ENCODE results near the gene TLL2. TPM values are rescaled to one million over a fixed set of nuclear protein-coding genes. Genes with fewer than 3 reads are reported as not detected.

TLL2 gene
- total and polyA plus RNA-seq, 8 donors = 0.09 to 0.69 (median 0.29) TPM

DNA sequence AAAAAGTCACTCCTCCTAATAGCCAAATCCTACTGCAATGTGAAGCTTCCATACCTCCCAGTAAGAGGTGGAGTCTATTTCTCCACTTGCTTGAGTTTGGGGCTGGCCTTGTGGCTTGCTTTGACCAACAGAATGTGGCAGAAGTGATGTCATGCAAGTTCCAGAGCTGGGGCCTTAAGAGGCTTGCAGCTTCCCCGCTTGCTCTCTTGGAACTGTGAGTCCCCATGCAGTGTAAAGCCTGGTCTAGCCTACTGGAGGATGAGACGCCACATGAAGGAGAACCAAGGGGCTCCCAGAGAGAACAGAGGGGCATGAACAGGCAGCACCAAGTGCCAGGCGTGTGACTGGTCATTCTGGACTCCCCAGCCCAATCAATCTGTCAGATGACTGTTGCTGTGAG is 96.3 kb downstream of the TLL2 start:
- peaks cover 0 to 6% of the 10 kb centered on the region in 2 donors for H3K4me1 ChIP-seq
- H3K27me3 ChIP-seq = peaks cover 0 to 12% of the 10 kb centered on the region in 2 donors
- no peaks in the 10 kb centered on the region for H3K36me3 ChIP-seq
- ATAC-seq (no peak), DNase-seq (peak in 1 of 4 donors; percentile 21)
- no peak overlapping the region for H3K4me3 ChIP-seq
- intact Hi-C loops (cut with DNase I) = no loop called here
- H3K9me3 ChIP-seq = no peaks in the 10 kb centered on the region
- TF ChIP-seq, protein P1, sequence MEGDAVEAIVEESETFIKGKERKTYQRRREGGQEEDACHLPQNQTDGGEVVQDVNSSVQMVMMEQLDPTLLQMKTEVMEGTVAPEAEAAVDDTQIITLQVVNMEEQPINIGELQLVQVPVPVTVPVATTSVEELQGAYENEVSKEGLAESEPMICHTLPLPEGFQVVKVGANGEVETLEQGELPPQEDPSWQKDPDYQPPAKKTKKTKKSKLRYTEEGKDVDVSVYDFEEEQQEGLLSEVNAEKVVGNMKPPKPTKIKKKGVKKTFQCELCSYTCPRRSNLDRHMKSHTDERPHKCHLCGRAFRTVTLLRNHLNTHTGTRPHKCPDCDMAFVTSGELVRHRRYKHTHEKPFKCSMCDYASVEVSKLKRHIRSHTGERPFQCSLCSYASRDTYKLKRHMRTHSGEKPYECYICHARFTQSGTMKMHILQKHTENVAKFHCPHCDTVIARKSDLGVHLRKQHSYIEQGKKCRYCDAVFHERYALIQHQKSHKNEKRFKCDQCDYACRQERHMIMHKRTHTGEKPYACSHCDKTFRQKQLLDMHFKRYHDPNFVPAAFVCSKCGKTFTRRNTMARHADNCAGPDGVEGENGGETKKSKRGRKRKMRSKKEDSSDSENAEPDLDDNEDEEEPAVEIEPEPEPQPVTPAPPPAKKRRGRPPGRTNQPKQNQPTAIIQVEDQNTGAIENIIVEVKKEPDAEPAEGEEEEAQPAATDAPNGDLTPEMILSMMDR (IDR thresholded peaks at IDR 0.05) = no peak
- no peak overlapping the region for H3K27ac ChIP-seq

DNA sequence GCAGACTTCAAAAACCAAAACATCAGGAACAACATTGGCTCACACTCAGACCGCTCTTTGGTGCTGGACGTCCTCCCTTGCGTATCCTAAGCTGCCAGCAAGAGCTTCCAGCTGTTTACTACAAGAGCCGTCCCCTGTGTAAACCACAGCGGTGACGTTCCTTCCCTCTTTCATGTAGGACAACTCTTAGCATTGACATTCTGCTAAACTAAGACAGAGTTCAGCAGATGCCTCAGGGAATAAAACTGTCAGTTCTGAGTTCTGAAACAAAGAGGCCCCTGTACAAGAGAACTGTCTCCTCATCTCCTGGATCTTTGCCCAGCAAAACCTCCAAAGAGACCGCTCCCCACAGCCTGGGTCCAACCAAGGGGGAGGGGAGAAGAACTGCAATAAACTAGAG is 97.1 kb downstream of the TLL2 start:
- TF ChIP-seq, protein P1 (IDR thresholded peaks at IDR 0.05) = no peak
- no peak overlapping the region for H3K27ac ChIP-seq
- peak in 2 of 4 donors; percentile 86 to 94 for DNase-seq
- peaks cover 0 to 20% of the 10 kb centered on the region in 2 donors for H3K27me3 ChIP-seq
- H3K4me1 ChIP-seq = peaks cover 0 to 5% of the 10 kb centered on the region in 2 donors
- H3K36me3 ChIP-seq = no peaks in the 10 kb centered on the region
- H3K4me3 ChIP-seq = no peak overlapping the region
- no peaks in the 10 kb centered on the region for H3K9me3 ChIP-seq
- intact Hi-C loops (cut with DNase I) = no loop called here
- peak; percentile 70 for ATAC-seq

DNA sequence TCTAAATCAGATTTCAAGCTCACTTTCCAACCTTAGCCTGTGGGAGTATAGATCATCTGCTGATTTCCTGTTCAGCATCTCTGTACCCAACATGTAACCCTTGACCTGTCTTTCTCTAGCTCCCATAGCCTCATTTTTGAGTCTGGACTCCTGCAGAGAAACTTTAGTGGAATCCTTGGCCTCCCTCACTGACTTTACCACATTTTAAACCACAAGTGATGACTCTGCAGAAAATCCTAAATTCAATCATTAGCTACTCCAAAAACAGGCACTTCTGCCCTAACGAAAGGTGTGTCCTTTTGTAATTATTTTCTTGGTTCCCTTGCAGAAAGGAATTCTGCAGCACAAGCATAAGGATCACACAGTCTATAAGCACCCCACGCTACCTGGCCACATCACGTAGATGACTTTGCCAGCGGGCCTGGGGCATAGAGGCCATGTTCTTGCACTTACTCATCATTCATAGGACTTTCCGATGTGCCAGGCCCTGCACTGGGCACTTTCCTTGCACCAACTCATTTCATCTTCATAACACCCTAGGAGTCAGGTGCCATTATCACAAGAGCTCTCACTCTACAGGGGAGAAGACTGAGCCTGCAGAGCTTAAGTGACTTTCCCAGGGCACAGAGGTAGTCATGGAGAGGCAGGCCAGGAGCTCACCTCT is 97.7 kb downstream of the TLL2 start:
- DNase-seq (no peak), ATAC-seq (no peak)
- H3K9me3 ChIP-seq = no peaks in the 10 kb centered on the region
- intact Hi-C loops (cut with DNase I) = no loop called here
- TF ChIP-seq, protein P1 (IDR thresholded peaks at IDR 0.05) = no peak
- peaks cover 0 to 26% of the 10 kb centered on the region in 2 donors for H3K27me3 ChIP-seq
- no peak overlapping the region for H3K4me3 ChIP-seq
- H3K27ac ChIP-seq = no peak overlapping the region
- H3K36me3 ChIP-seq = no peaks in the 10 kb centered on the region
- peaks cover 0 to 5% of the 10 kb centered on the region in 2 donors for H3K4me1 ChIP-seq

DNA sequence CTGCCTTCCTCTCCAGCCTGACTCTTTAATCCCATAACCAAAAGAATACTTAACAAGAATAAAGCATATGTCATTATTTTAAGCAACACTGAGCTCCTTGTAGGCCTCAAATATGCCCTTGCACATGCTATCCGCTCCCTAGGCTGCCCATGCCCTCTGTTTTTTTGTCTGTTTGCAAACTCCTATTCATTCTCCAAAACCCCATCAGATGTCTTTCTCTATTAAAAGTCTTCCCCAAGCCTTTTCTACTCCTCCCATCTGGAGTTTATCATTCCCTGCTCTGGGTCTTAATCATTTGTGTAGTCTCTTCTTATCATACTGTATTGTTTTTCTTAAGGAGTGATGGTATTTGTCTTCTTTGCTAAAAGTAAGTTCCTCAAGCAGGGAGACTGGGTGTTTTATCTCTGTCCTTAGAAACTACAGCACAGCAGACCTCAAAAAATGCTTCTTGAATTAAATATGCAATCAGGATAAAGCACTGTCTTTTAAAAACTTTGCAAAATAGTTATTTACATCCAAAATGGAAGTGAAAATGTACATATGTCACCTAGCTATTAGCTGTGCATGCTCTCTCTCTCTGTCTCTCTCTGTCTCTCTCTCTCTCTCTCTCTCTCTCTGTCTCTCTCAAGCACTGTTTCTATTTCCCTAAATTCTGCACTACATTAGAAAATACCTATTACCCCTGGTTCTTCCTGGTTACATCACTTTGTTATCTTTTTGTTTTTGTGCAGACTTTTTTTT is 98.4 kb downstream of the TLL2 start:
- DNase-seq (no peak), ATAC-seq (no peak)
- intact Hi-C loops (cut with DNase I) = no loop called here
- TF ChIP-seq, protein P1 (IDR thresholded peaks at IDR 0.05) = no peak
- peaks cover 0 to 33% of the 10 kb centered on the region in 2 donors for H3K27me3 ChIP-seq
- no peak overlapping the region for H3K4me3 ChIP-seq
- no peaks in the 10 kb centered on the region for H3K9me3 ChIP-seq
- H3K4me1 ChIP-seq = peaks cover 0 to 5% of the 10 kb centered on the region in 2 donors
- no peaks in the 10 kb centered on the region for H3K36me3 ChIP-seq
- no peak overlapping the region for H3K27ac ChIP-seq

DNA sequence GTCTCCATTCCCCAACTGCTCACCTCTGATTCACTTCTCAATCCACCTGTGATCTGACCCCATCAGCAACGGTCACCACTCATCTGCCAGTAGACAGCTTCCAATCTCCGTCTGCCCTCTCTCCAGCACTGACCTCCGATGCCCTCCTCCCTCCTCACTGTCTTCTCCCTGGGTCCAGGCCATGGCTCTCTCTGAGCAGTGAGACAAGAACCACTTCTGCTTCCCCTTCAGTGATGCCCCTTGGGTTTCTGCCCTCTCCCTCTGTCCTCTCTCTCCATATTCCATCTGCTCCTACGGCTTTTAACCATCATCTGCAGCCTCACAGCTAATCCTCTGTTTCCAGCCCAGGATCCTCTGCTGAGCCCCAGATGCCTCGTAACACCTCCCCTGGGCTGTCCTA is 99.4 kb downstream of the TLL2 start:
- Histone ChIP-seq H3K4me3 (no peak overlapping the region), H3K4me1 (peaks cover 0 to 5% of the 10 kb centered on the region in 2 donors), H3K36me3 (no peaks in the 10 kb centered on the region), H3K27me3 (peaks cover 0 to 43% of the 10 kb centered on the region in 2 donors), H3K27ac (no peak overlapping the region), H3K9me3 (no peaks in the 10 kb centered on the region)
- DNase-seq (no peak), ATAC-seq (no peak)
- intact Hi-C loops (cut with DNase I) = no loop called here
- TF ChIP-seq, protein P1 (IDR thresholded peaks at IDR 0.05) = no peak

All from left lung (tissue), 10 donors.